IPS DF 6.9 (cell line): ENCODE measurements around the gene CTNNA3.

Experiments used
- DNase-seq: peaks from one replicate; pipeline ENCODE4 v3.0.0-alpha.2; 2013; ENCODE audit warnings: low read depth, low spot score
- H3K27ac ChIP-seq: one replicate; pipeline ENCODE4 v1.5.1; 2013; ENCODE audit warnings: low read length, control low read depth
- H3K27me3 ChIP-seq: 2 replicates; pipeline ENCODE4 v1.6.1; 2013; ENCODE audit warnings: mild to moderate bottlenecking, low read length; ENCODE audit not compliant: control insufficient read depth, insufficient read depth
- H3K36me3 ChIP-seq: 2 replicates; pipeline ENCODE4 v1.6.1; 2013; ENCODE audit warnings: low read length; ENCODE audit not compliant: control insufficient read depth, insufficient read depth
- H3K4me1 ChIP-seq: 2 replicates; pipeline ENCODE4 v1.6.1; 2013; ENCODE audit warnings: low read length; ENCODE audit not compliant: control insufficient read depth, insufficient read depth
- H3K4me3 ChIP-seq: 2 replicates; pipeline ENCODE4 v1.5.1; 2013; ENCODE audit warnings: mild to moderate bottlenecking, low read length
- H3K9me3 ChIP-seq: 2 replicates; pipeline ENCODE4 v1.6.1; 2013; ENCODE audit warnings: low read length, inconsistent platforms; ENCODE audit not compliant: control insufficient read depth, insufficient read depth
- WGBS: extraction: QIAGEN DNeasy Blood & Tissue Kit; methylation state at CpG from one replicate; pipeline ENCODE4 v1.1.7; 2013; ENCODE audit warnings: mixed read lengths, missing lambda C conversion rate; ENCODE audit not compliant: insufficient read length, insufficient coverage; 5-methylcytosine and 5-hydroxymethylcytosine counted together

Gene CTNNA3

DNA sequence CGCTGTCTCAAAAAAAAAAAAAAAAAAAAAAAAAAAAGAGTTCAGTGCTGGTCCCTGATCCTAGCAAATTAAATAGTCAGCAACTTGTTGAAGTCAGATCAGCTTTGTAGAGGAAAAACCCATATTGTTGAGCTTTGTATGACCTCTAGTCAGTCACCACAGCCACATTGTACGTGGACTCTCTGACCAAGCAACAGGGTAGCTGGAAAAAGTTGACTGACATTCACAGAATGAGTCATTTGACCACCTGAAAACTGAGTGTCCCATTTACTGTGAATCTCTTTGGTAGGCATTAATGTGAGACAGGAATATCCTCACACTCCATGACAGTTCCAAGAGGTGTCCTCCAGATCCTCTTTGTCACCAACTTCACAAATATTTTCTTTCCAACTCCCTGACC lies 399.1 kb downstream of the CTNNA3 start:
- Histone ChIP-seq H3K36me3 (no peaks in the 10 kb centered on the region), H3K27ac (no peak overlapping the region)
- WGBS = no CpG with 5 or more reads among the region's 2 CpGs

DNA sequence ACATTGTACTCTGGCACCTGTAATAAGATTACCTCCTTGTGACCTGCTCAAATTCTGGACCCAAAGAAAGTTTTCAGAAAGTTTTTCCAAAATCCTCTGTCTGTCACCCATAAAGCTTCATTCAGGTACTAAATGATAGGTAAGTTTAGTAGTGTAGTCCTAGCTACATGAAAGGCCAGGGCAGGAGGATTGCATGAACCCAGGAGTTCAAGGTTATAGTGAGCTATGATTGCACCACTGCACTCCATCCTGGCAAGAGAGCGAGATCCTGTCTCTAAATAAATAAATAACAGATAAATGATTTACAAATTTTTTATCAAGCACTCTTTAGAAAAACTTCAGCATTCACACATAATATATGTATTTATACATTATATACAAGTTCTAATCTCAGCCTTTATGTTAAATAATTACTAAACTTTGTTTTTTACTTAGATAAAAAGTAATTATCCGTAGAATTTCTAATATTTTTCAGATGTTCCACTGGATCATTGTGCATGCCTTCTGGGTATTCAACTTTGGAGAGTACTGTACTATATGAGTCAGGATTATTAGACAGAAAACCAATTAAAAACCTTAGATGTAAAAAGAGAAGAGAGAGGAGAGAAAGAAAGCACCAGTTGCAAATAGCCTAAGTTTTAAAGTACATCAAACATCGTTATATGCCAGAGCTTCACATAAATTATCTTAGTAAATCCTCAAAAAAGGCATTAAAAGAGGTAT lies 407.1 kb downstream of the CTNNA3 start:
- H3K4me3 ChIP-seq = no peak overlapping the region
- H3K27ac ChIP-seq = no peak overlapping the region
- no CpG with 5 or more reads among the region's 3 CpGs for WGBS
- H3K4me1 ChIP-seq = no peaks in the 10 kb centered on the region
- no peaks in the 10 kb centered on the region for H3K36me3 ChIP-seq
- no peaks in the 10 kb centered on the region for H3K27me3 ChIP-seq
- no peaks in the 10 kb centered on the region for H3K9me3 ChIP-seq
- DNase-seq = no peak

More for the DNA sequence above, 399.1 kb downstream of the CTNNA3 start:
- DNase-seq = no peak
- no peaks in the 10 kb centered on the region for H3K27me3 ChIP-seq
- H3K9me3 ChIP-seq = no peaks in the 10 kb centered on the region
- H3K4me3 ChIP-seq = no peak overlapping the region
- no peaks in the 10 kb centered on the region for H3K4me1 ChIP-seq

DNA sequence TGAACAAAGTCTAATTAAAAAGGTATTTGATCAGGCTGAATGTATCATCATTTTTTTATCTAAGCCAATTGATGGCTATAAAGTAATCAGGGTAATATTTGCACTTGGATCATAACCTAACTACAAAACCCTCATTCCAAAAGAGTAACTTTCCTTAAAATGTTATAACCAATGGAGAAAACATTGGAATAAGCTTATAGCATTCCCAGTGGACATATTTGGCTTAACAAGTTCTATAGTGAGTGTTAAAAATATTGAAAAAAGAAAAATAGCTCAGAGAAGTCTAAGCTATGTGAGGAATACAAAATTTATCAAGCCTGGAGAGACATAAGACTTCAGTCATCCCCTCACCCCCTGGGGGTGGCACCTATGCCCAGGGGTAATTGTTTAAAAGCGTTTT lies 411.4 kb downstream of the CTNNA3 start:
- Histone ChIP-seq H3K9me3 (no peaks in the 10 kb centered on the region), H3K27me3 (no peaks in the 10 kb centered on the region), H3K4me1 (no peaks in the 10 kb centered on the region), H3K4me3 (no peak overlapping the region), H3K36me3 (no peaks in the 10 kb centered on the region), H3K27ac (no peak overlapping the region)
- no peak for DNase-seq
- no CpG with 5 or more reads among the region's 1 CpG for WGBS

DNA sequence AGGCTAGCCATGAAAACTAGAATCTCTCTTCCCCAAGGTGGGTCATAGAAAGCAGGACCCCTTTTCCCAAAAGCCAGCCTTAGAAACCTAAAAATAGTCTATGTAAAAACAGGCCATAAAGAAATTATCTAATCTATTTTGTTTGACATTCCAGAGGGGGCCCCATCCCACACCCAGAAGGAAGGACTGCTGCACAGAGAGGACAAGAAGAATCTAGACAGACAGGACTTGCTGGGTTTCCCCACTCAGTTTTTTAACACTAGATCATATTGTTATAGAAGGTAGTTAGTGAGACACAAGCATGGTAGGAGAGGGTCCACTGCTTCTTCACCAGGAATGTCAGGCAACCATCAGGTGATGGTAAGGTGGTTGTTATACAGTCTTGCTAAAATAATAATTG lies 413.1 kb downstream of the CTNNA3 start:
- no peak overlapping the region for H3K4me3 ChIP-seq
- H3K27me3 ChIP-seq = no peaks in the 10 kb centered on the region
- H3K27ac ChIP-seq = no peak overlapping the region
- no peak for DNase-seq
- H3K36me3 ChIP-seq = no peaks in the 10 kb centered on the region
- H3K9me3 ChIP-seq = no peaks in the 10 kb centered on the region
- H3K4me1 ChIP-seq = no peaks in the 10 kb centered on the region

DNA sequence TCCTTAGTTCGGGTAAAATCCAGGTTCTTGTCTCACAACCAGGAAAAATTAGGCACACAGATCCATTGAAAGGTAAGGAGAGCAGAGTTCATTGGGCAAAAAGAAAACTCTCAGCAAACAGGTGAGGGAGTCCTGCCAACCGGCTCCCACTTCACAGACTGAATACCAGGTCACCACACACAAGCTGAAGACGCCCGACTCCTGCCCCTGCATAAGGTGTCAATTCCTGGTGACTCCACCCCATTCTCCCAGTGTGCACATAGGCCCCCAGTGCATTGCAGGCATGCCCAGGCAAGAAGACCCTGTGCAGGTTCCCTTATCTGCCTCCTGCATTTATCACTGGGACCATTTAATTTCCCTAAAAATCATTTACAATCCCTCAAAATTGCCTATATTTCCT lies 415.6 kb downstream of the CTNNA3 start:
- no peaks in the 10 kb centered on the region for H3K4me1 ChIP-seq
- no peak for DNase-seq

DNA sequence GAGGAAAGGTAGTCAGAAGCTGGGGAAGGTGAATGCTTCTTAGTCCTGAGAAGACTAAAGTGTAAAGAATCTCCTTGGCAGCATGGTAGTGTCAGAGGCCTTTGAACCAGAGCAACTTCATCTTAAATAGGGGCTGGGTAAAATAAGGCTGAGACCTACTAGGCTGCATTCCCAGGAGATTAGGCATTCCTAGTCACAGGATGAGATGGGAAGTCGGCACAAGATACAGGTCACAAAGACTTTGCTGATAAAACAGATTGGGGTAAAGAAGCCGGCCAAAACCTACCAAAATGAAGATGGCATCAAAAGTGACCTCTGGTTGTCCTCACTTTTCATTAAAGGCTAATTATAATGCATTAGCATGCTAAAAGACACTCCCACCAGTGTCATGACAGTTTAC lies 418.6 kb downstream of the CTNNA3 start:
- Histone ChIP-seq H3K27me3 (no peaks in the 10 kb centered on the region), H3K36me3 (no peaks in the 10 kb centered on the region), H3K4me3 (no peak overlapping the region), H3K9me3 (no peaks in the 10 kb centered on the region), H3K4me1 (no peaks in the 10 kb centered on the region), H3K27ac (no peak overlapping the region)
- DNase-seq = no peak
- no CpG with 5 or more reads among the region's 2 CpGs for WGBS

More for the DNA sequence above, 415.6 kb downstream of the CTNNA3 start:
- H3K27ac ChIP-seq = no peak overlapping the region
- no peaks in the 10 kb centered on the region for H3K36me3 ChIP-seq
- no peaks in the 10 kb centered on the region for H3K27me3 ChIP-seq
- H3K4me3 ChIP-seq = no peak overlapping the region
- H3K9me3 ChIP-seq = no peaks in the 10 kb centered on the region
- no CpG with 5 or more reads among the region's 4 CpGs for WGBS

DNA sequence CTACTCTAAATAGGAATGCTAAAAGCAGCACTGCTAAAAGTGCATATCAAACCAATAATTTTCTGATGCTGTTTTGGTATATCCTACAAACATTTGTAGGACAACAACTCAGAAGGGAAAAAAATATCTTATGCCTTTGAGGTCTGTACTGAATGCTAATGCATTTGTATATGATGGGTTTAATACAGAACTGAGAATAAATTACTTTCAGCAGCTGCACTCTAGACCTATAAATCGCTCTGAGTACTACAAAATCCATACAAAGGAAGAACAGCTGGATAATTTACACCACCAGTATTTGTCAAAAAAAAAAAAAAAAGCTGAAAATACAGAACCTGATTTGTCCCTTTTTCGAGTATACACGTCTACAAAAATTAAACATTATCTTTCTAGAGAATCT lies 426.2 kb downstream of the CTNNA3 start:
- Histone ChIP-seq H3K27me3 (no peaks in the 10 kb centered on the region), H3K9me3 (no peaks in the 10 kb centered on the region), H3K36me3 (no peaks in the 10 kb centered on the region), H3K27ac (no peak overlapping the region), H3K4me3 (no peak overlapping the region), H3K4me1 (no peaks in the 10 kb centered on the region)
- DNase-seq = no peak
- no CpG with 5 or more reads among the region's 3 CpGs for WGBS

DNA sequence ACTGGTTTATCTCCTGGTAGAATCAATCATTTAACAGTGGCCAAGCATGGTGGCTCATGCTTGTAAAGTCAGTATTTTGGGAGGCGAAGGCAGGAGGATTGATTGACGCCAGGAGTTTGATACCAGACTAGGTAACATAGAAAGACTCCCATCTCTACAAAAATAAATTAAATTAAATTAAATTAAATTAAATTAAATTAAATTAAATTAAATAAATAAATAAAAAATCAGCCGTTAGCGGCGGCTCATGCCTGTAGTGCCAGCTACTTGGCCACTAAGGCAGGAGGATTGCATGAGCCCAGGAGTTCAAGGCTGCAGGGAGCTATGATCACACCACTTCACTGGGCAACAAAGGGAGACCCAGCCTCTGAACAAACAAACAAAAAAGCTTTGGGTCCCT lies 427.8 kb downstream of the CTNNA3 start:
- H3K27me3 ChIP-seq = no peaks in the 10 kb centered on the region
- no peak for DNase-seq
- H3K9me3 ChIP-seq = no peaks in the 10 kb centered on the region
- H3K4me3 ChIP-seq = no peak overlapping the region
- no peak overlapping the region for H3K27ac ChIP-seq
- no peaks in the 10 kb centered on the region for H3K36me3 ChIP-seq
- H3K4me1 ChIP-seq = no peaks in the 10 kb centered on the region
- WGBS = no CpG with 5 or more reads among the region's 5 CpGs

DNA sequence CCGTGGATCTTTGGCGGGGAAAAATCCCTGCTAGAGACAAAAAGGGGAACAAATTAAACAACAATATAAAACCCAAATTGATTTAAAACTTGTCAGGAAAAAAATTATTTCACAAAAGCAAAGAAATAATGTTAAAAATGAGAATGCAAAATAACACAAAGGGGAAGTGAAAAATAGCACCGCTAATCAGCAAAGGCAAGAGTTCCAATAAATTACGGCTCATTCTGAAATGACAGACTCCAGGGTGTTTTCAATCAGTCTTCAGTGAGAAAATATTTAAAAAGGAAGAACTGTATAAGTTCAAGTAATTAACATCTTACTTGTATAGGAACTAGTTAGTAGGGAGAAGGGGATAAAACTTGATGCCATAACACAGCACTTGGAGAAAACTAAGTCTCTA lies 433.3 kb downstream of the CTNNA3 start:
- DNase-seq = no peak
- Histone ChIP-seq H3K27me3 (no peaks in the 10 kb centered on the region), H3K27ac (no peak overlapping the region), H3K4me1 (no peaks in the 10 kb centered on the region), H3K9me3 (no peaks in the 10 kb centered on the region), H3K36me3 (no peaks in the 10 kb centered on the region), H3K4me3 (no peak overlapping the region)
- WGBS = no CpG with 5 or more reads among the region's 4 CpGs

DNA sequence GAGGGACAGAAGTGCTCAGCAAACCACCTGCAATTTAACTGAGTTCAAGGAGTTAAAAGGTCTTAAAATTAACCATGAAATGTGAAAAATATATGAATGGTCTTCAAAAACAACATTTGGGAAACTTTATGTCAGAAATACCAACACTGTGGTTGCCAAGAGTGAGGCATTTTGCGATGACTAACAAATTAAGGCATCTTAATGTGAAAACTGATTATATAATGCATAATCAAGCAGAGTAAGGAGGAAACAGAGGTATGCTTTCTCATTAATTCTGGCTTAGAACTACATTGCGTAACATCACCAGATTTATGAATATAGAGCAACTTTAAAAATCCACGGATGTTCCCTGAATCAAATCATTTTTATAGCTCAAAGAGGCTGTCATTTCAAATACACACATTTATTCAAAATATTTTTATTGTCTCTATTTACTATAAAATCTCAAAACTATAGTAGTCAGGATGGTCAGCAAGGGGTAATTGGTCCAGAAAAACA lies 434.6 kb downstream of the CTNNA3 start:
- no peak overlapping the region for H3K4me3 ChIP-seq
- no peak for DNase-seq
- H3K36me3 ChIP-seq = no peaks in the 10 kb centered on the region
- H3K27ac ChIP-seq = no peak overlapping the region
- H3K27me3 ChIP-seq = no peaks in the 10 kb centered on the region
- H3K9me3 ChIP-seq = no peaks in the 10 kb centered on the region
- no peaks in the 10 kb centered on the region for H3K4me1 ChIP-seq
- WGBS = no CpG with 5 or more reads among the region's 3 CpGs

DNA sequence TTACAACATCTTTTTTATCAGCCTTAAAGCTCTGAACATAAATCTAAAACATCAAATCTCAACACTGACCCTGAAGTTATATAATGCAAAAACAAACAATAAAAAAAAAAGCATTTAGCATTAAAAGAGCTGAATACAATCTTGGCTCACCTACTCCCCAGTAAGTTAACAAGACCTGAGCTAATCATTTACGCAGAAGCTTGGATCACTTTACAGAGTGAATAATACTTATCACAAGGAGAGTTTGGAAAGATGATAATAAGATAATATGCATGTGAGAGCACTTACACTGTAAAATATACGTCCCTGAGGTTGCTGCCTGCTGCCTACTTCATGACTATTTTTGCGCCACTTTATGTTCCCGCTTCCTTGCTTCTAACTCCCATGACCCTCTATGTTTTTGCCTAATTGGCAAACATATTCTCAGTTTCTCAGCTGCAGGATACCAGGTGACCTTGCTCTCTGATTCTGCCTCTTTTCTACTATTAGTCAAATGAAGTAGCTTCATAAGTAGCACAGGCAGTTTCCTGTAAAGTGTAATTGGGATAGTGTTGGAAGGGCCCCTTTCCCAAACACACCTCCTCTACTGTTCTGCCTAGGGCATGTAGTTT lies 436.6 kb downstream of the CTNNA3 start:
- H3K27ac ChIP-seq = no peak overlapping the region
- no CpG with 5 or more reads among the region's 4 CpGs for WGBS
- no peaks in the 10 kb centered on the region for H3K9me3 ChIP-seq
- H3K36me3 ChIP-seq = no peaks in the 10 kb centered on the region
- H3K27me3 ChIP-seq = no peaks in the 10 kb centered on the region
- H3K4me1 ChIP-seq = no peaks in the 10 kb centered on the region
- DNase-seq = no peak
- no peak overlapping the region for H3K4me3 ChIP-seq
